ENCODE results near the gene MARK1.
"Not testable (repeated sequence)": the region's sequence is repeated elsewhere in the genome, so short reads cannot be mapped to it uniquely, and the experiment has no call there.

The MARK1 gene

DNA sequence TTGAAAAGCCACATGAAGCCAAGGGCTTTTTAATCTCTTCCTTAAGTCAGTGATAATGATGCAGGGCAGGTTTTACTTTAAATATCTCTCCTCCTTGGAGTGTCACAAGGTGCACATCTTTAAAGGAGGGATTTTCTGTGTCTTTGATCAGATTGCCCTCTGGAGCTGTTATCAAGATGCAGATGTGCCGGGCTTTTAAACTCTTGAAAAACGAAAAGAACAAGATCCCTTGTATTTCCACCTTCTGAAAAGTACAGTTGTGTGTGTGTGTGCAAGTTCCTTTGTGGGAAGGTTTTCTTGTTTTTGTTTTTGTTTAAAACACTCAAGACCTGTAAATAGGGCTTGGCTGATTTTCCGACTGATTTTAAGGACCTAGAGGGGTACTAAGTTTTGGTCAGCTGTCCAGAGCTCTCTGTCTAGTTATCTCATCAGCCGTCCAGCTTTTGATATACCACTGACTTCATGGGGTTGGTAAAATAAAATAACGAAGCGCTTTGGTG is 1.6 kb downstream of the MARK1 start:
- no peak for DNase-seq

DNA sequence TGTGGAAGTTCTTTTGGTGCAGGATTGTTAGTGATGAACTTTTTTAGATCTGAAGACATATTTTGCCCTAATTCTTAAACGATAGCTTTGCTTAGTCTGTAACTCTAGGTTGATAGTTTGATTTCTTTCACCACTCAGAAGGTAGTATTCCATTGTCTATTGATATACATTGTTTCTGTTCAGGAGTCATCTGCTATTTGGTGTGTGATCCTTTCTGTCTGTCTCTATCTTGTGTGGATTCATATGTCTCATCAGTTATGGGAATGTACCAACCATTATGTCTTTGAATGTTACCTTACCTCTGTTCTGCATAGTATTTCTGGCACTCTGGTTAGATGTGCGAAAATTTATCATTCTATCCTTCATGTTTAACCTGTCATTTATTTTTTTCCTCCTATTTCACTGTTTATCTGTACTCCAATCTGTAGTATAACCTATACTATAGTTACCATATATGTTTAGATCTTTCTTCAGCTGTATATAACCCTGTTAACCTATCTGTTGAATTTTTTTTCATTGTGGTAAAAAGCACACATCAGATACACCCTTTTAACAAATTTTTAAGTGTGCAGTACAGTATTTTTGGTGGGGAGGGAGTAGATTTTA is 5.7 kb downstream of the MARK1 start:
- no peak for DNase-seq

DNA sequence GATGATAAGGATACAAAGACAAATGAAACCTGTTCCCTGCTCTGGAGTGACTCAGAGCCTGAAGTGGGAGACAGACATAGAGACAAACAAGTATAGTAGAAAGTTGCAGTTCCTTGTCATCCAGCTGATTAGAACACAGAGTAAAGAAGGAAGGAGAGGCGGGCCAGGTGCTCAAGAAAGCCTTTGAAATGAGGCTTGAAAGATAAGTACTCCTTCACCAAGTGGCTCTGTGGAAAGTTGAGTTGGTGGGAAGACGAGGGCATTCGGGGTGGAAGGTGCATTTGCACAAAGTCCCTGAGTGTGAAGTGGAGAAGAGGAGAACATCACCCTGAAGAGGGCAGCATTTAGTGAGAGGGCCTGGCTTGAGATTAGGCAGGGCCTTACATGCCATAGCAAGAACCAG is 17.0 kb downstream of the MARK1 start:
- no peak for DNase-seq

GRCh38 chr1:220550811-220551399 is 23.0 kb downstream of the MARK1 start:
- no peak for DNase-seq

GRCh38 chr1:220551718-220552117 is 23.8 kb downstream of the MARK1 start:
- no peak for DNase-seq

DNA sequence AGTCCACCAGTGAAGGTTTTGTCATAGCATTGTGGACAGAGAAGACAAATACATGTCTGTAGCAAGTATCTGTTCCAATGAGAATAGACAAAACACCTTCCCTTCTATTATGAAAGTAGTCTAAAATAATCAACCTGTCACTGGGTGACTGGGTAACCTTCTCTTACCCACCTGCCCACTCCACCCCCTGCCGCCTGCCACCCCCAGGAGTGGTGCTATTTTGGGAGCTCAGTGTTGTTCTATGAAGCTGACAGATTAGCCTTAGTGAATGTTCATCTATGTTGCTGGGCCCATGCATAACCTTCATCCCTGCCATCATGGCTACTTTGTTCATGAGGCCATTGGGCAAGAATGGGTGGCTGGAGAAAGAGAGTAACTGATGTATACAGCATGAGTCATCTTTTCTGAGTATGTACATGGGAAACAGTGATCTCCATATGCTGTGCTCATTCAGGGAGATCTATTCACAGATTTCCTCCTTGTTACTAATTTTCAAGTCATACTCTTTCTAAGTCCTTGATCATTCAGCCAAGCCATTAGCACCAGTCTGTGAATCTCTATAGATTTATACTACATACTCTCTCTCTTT is 24.8 kb downstream of the MARK1 start:
- DNase-seq, result no peak

DNA sequence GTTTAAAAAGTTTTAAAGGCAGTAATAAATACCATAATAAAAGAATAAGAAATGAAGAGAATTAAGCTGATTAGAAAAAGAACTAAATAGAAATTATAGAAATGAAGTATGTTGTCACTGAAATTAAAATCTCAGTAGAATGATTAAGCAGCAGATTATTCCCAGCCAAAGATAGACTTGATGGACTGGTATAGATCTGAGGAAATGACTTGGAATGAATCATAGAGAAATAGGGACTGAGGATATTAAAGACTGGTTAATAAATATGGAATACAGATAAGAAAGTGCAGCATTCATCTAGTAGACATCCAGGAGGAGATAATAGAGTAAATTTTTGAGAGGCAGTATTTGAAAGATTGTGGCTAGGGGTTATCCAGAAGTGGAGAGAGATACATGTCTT is 28.7 kb downstream of the MARK1 start:
- no peak for DNase-seq

DNA sequence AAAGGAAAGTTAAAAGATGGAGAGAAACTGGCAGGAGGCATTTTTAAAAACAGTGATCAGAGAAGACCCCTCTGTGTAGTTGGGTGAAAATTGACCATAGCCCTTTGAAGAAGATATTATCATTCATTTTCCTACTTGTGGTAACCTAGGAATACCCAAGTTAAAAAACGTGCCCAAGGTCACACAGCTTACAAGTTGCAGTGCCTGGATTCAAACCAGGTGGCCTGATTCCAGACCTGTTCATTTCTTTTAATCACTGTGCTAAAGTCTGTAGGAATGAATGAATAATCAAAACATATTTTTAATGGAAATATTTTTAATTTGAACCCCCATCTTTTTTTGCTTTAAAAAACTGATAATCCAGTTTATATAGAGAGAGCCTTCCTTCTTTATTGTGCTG is 35.6 kb downstream of the MARK1 start:
- DNase-seq, result no peak

- no peak for DNase-seq
These were observed 36.3 kb downstream of the MARK1 start for GRCh38 chr1:220564216-220564615.

GRCh38 chr1:220565670-220566069 is 37.7 kb downstream of the MARK1 start:
- DNase-seq, result no peak

DNA sequence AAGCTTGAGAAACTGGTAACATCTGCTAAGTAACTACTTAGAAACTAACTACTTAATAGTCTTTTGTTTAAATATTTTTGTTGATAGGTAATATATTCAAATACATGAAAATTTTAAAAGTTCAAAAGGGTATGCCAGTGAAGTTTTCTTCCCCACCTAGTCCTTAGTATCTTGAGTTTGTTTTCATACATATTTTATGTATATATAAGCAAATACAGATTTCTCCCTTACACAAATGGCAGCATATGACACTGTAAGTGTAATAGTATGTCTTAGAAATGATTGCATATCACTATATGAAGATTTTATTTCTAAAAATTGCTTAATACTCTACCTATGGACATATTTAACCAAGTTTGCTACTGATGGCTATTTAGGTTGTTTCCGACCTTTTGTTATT is 38.9 kb downstream of the MARK1 start:
- no peak for DNase-seq

- no peak for DNase-seq
These were observed 44.5 kb downstream of the MARK1 start for GRCh38 chr1:220572416-220572815.

- no peak for DNase-seq
These were observed 45.9 kb downstream of the MARK1 start for GRCh38 chr1:220573836-220574235.

DNA sequence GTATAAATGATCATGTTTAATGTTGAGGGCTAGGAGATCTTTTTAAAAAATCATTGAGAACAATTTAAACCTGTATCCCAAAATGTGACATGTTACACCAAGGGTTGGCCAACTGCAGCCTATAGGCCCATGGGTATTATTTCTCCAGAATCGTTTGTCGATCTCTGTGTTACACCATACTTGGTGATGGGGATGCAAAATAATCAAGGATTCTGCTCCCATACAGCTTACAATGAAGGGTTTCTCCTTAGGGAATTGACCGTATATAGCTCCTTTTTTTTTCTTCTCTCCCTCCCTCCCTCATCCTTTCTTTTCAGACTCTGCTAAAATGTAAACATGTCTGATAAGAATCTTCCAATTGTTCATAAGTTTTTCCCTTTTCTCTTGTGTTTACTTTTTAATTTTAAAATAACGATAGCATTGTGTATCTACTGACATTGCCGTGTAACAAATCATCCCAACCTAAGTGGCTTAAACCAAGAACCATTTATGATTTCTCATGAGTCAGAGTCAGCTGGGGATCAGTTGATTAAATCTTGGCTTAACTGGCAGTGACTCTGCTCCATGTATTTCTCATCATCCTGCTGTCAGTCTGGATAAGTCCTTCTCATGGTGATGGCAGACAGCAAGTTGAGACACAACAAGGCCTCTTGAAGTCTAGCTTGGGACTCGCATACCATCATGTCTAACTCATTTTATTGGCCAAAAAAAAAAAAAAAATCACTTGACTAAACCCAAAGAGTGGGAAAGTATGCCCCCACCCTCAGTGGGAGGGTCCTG is 48.0 kb downstream of the MARK1 start:
- DNase-seq, result no peak

- no peak for DNase-seq
These were observed 50.0 kb downstream of the MARK1 start for GRCh38 chr1:220577926-220578325.

DNA sequence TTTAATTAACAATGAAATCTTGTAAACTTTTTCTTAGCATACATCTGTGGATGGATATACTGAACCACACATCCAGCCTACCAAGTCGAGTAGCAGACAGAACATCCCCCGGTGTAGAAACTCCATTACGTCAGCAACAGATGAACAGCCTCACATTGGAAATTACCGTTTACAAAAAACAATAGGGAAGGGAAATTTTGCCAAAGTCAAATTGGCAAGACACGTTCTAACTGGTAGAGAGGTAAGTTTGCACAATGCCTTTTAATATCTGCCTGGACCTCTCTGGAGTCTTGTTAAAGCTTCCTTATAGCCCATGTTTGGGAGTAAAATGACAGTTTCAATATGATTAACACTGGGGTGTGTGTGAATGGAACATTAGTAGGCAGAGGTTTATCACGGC is 51.4 kb downstream of the MARK1 start:
- DNase-seq, result no peak

- no peak for DNase-seq
These were observed 64.8 kb downstream of the MARK1 start for GRCh38 chr1:220592714-220593113.

GRCh38 chr1:220594356-220594755 is 66.4 kb downstream of the MARK1 start:
- no peak for DNase-seq

DNA sequence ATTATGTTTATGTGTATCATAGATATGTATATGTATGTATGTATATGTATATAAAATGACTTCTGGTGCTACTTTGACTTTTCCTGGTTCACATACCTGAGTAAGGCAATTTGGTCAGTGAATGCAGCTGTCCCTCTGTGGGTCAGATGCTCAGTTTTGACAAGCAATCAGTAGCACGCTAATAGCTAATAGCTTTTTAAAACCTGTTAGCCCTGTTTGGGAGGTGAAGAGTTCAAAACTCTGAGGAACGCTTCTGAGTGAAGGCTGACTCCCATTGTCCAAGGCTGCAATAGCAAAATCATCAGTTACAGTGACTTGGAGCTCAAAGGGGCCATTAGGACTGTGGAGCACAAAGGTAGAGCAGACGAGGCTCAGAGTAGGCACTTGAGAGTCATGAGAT is 67.2 kb downstream of the MARK1 start:
- no peak for DNase-seq

- DNase-seq, result no peak
These were observed 77.0 kb downstream of the MARK1 start for GRCh38 chr1:220604926-220605325.

DNA sequence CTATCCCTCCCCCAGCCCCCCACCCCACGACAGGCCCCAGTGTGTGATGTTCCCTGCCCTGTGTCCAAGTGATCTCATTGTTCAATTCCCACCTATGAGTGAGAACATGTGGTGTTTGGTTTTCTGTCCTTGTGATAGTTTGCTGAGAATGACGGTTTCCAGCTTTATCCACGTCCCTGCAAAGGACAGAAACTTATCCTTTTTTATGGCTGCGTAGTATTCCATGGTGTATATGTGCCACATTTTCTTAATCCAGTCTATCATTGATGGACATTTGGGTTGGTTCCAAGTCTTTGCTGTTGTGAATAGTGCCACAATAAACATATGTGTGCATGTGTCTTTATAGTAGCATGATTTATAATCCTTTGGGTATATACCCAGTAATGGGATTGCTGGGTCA is 77.7 kb downstream of the MARK1 start:
- DNase-seq, result not testable (repeated sequence)

DNA sequence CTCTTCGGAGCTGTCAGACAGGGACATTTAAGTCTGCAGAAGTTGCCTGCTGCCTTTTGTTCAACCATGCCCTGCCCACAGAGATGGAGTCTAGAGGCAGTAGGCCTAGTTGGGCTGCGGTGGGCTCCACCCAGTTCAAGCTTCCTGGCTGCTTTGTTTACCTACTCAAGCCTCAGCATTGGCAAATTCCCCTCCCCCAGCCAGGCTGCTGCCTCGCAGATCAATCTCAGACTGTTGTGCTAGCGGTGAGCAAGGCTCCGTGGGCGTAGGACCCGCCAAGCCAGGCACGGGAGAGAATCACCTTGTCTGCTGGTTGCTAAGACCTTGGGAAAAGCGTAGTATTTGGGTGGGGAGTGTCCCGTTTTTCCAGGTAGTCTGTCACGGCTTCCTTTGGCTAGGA is 83.2 kb downstream of the MARK1 start:
- DNase-seq, result not testable (repeated sequence)

DNA sequence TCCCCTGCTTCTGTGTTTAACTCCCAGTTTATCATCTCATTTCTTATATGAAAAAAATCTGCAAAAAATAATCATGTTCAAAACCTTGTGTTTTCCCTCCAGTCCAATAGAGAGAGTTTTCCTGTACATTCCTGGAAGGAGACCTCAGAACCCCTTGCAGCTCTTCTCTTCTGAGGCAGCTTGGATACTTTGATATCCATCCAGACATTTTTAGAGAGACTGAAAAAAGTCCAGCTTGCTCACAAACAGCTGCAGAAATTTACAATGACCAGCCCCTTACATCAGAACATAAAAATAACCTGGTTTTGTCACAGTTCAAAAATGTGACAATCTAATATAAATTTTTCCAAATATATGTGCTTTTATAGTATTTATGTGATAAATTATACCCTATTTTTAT is 88.9 kb downstream of the MARK1 start:
- no peak for DNase-seq

GRCh38 chr1:220628431-220628830 is 100.5 kb downstream of the MARK1 start:
- DNase-seq, result no peak
